Kidney (tissue), 14 donors: ENCODE data around the gene FBXO40. TPM values are rescaled to one million over a fixed set of nuclear protein-coding genes. Genes with fewer than 3 reads are reported as not detected.

Experiments used
- DNase-seq, 5 donors: peaks; one replicate each; pipeline ENCODE4 v3.0.0-alpha.2; 2013 to 2020
- FAIRE-seq: peaks from 2 replicates; lab custom pipeline; 2012; peaks lifted over from hg19 to GRCh38; lab: Jason Lieb, UNC
- H3K27ac ChIP-seq, 2 donors: one replicate each; pipeline ENCODE4 v1.7.0; 2013; ENCODE audit warnings: low read depth in 2 of 2, low read length in 2 of 2, inconsistent platforms in 1 of 2
- H3K27me3 ChIP-seq: one replicate; pipeline ENCODE4 v1.7.1; 2013; ENCODE audit warnings: low read length, inconsistent platforms; ENCODE audit not compliant: control insufficient read depth, insufficient read depth
- H3K36me3 ChIP-seq, 3 donors: one replicate each; pipeline versions ENCODE4 v1.7.0 to v1.7.1; 2013; ENCODE audit warnings: low read length in 3 of 3, control low read depth in 1 of 3, inconsistent platforms in 1 of 3; ENCODE audit not compliant: insufficient read depth in 3 of 3, control insufficient read depth in 2 of 3
- H3K4me1 ChIP-seq, 3 donors: one replicate each; pipeline versions ENCODE4 v1.7.0 to v1.7.1; 2013; ENCODE audit warnings: low read length in 3 of 3, inconsistent platforms in 1 of 3, low read depth in 1 of 3; ENCODE audit not compliant: control insufficient read depth in 2 of 3, insufficient read depth in 2 of 3
- H3K4me3 ChIP-seq, 3 donors: one replicate each; pipeline versions ENCODE4 v1.7.0 to v1.8.1; 2013; ENCODE audit warnings: low read length in 3 of 3, control low read depth in 1 of 3, inconsistent platforms in 1 of 3
- H3K9ac ChIP-seq, 3 donors: one replicate each; pipeline versions ENCODE4 v1.7.0 to v1.7.1; 2013; ENCODE audit warnings: low read length in 3 of 3, control low read depth in 1 of 3, inconsistent platforms in 1 of 3
- H3K9me3 ChIP-seq, 3 donors: one replicate each; pipeline versions ENCODE4 v1.7.0 to v1.7.1; 2013; ENCODE audit warnings: low read length in 3 of 3, control low read depth in 1 of 3, inconsistent platforms in 1 of 3; ENCODE audit not compliant: control insufficient read depth in 2 of 3, insufficient read depth in 1 of 3
- intact Hi-C: fragments of 100-400 bp; cut with DNase I; formaldehyde crosslinking; loops from one replicate; pipeline ENCODE4 v1.11.1; 2022
- polyA plus RNA-seq: library from polyadenylated mRNA; stranded (reverse); fragments of 350-450 nt; fragmentation: Illumina TruSeq; extraction: RNeasy Lipid Tissue Mini Kit (QIAGEN cat#74804); gene quantifications from one replicate; pipeline ENCODE4 v1.2.3, GENCODE V29; 2014; ENCODE audit warnings: low read depth, low replicate concordance; ENCODE audit not compliant: insufficient read depth
- total RNA-seq: library from RNA; stranded (reverse); fragmentation: NEBNext Ultra II Directional; extraction: Animal tissue kit (Norgen Biotek cat#: 25700); gene quantifications from one replicate; pipeline ENCODE4 v1.2.1, GENCODE V29; 2021
- TF ChIP-seq, protein P1 (sequence below): IDR thresholded peaks from 3 replicates; pipeline ENCODE4 v1.5.1; 2012; ENCODE audit warnings: mild to moderate bottlenecking, moderate library complexity, borderline replicate concordance; ENCODE audit not compliant: insufficient read depth; ENCODE audit errors: extremely low read depth
- donor health status: control.
- donor health status: control.
- donor health status: control.
- donor health status: control.
- donor health status: control.
- donor health status: DM: yes; HTN: yes; CAD: no.
- donor health status: Normal renal cell carcinoma (clear cell type).

FBXO40 gene
- total and polyA plus RNA-seq, 2 donors from 2014 or later: not detected

DNA sequence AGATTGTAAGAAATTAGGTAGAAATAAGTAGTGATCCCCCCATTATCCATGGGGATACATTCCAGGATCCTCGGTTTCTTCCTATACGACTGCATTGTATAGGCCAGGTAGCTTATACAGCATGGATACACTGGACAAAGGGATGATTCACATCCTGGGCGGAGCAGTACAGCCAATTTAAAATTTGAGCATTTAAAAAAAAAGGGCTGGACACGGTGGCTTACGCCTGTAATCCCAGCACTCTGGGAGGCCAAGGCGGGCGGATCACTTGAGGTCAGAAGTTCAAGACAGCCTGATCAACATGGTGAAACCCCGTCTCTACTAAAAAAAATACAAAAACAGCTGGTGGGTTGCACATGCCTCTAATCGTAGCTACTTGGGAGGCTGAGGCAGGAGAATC lies 26.4 kb upstream of the FBXO40 start:
- Histone ChIP-seq H3K36me3 (no peaks in the 10 kb centered on the region), H3K9ac (no peak overlapping the region), H3K27me3 (no peaks in the 10 kb centered on the region), H3K9me3 (no peaks in the 10 kb centered on the region), H3K4me3 (no peak overlapping the region), H3K27ac (no peak overlapping the region), H3K4me1 (no peaks in the 10 kb centered on the region)
- TF ChIP-seq, protein P1, sequence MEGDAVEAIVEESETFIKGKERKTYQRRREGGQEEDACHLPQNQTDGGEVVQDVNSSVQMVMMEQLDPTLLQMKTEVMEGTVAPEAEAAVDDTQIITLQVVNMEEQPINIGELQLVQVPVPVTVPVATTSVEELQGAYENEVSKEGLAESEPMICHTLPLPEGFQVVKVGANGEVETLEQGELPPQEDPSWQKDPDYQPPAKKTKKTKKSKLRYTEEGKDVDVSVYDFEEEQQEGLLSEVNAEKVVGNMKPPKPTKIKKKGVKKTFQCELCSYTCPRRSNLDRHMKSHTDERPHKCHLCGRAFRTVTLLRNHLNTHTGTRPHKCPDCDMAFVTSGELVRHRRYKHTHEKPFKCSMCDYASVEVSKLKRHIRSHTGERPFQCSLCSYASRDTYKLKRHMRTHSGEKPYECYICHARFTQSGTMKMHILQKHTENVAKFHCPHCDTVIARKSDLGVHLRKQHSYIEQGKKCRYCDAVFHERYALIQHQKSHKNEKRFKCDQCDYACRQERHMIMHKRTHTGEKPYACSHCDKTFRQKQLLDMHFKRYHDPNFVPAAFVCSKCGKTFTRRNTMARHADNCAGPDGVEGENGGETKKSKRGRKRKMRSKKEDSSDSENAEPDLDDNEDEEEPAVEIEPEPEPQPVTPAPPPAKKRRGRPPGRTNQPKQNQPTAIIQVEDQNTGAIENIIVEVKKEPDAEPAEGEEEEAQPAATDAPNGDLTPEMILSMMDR: no peak
- DNase-seq (no peak), FAIRE-seq (no peak)
- intact Hi-C loops: no loop called here

DNA sequence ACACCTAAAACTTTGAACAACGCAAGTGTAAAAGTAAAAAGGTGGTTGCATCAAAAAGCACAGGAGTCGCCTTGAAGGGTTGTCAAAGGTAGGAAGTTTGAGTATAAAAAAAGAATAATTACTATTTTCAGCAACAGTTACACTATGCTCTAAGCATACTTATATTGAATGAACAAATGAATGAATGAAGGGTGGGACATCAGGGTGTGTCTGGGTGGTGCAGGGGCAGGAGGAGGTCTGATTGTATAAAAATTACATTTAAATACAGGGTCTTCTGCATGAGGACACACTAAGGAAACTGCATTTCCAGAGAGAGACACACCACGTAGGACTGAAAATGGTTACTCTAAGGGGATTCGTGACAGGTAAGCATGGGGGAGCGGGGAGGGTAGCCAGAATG lies 25.5 kb upstream of the FBXO40 start, which contains the start of gene ARGFX:
ARGFX (plus strand) TSS at position 301 of the 400 bp plus-strand sequence. CDS start 2,765 bp downstream, outside the sequence.
- no peak within 1 kb of the TSS for H3K9ac ChIP-seq
- H3K4me3 ChIP-seq: no peak within 1 kb of the TSS
- DNase-seq (no peak), FAIRE-seq (no peak)
- H3K4me1 ChIP-seq: no peaks in the 10 kb centered on the region
- intact Hi-C loops: no loop called here
- H3K9me3 ChIP-seq: no peaks in the 10 kb centered on the region
- TF ChIP-seq, protein P1: no peak
- no peaks in the 10 kb centered on the region for H3K36me3 ChIP-seq
- H3K27me3 ChIP-seq: no peaks in the 10 kb centered on the region
- H3K27ac ChIP-seq: no peak within 1 kb of the TSS

DNA sequence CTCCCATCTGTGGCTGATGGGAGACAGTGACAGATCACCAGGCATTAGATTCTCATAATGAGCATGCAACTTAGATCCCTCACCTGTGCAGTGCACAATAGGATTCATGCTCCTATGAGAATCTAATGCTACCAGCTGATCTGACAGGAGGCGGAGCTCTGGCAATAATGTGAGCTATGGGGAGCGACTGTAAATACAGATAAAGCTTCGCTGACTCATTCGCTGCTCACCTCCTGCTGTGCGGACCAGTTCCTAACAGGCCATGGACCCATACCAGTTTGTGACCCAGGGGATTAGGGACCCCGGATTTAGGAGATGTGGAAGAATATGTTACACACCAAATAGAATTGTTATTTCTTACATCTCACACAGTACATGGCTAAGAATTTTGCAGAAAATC lies 18.7 kb upstream of the FBXO40 start:
- intact Hi-C loops: no loop called here
- Histone ChIP-seq H3K27me3 (no peaks in the 10 kb centered on the region), H3K4me1 (no peaks in the 10 kb centered on the region), H3K4me3 (no peak overlapping the region), H3K9me3 (no peaks in the 10 kb centered on the region), H3K9ac (no peak overlapping the region), H3K36me3 (no peaks in the 10 kb centered on the region), H3K27ac (no peak overlapping the region)
- no peak for FAIRE-seq
- TF ChIP-seq, protein P1: no peak
- no peak for DNase-seq

DNA sequence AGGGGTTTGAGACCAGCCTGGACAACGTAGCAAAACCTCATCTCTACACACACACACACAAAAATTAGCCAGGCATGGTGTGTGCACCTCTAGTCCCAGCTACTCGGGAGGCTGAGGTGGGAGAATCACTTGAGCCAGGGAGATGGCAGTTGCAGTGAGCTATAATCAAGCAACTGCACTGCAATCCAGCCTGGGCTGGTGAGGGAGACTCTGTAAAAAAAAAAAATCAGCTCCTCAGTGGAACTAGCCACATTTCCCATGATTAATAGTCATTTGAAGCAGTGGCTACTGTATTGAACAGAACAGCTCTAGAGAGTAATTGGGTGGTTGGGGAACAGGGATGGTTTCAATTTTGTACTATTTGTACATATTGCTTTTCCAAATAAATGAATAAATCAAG lies 11.5 kb upstream of the FBXO40 start:
- H3K4me3 ChIP-seq: no peak overlapping the region
- intact Hi-C loops: no loop called here
- H3K27me3 ChIP-seq: no peaks in the 10 kb centered on the region
- H3K4me1 ChIP-seq: no peaks in the 10 kb centered on the region
- FAIRE-seq (no peak), DNase-seq (no peak)
- H3K27ac ChIP-seq: no peak overlapping the region
- TF ChIP-seq, protein P1: no peak
- H3K9ac ChIP-seq: no peak overlapping the region
- no peaks in the 10 kb centered on the region for H3K36me3 ChIP-seq
- no peaks in the 10 kb centered on the region for H3K9me3 ChIP-seq
